Thoracic aorta (tissue), 2 donors: Measurements from ENCODE around the gene FAM107B. TPM values are rescaled to one million over a fixed set of nuclear protein-coding genes. Genes with fewer than 3 reads are reported as not detected.

ENCODE experiments used
- ATAC-seq: fragments of 150-250 bp; one replicate; pipeline ENCODE4 v1.8.0; 2017; ENCODE audit warnings: low read depth; ENCODE audit not compliant: insufficient number of reproducible peaks, low FRiP score
- DNase-seq: peaks from one replicate; pipeline ENCODE4 v3.0.0-alpha.2; 2020; ENCODE audit warnings: low spot score
- H3K27ac ChIP-seq, 2 donors: fragments of 200-600 bp; sonication (generic); 1 replicate in 1 of 2; 2 replicates in 1 of 2; pipeline ENCODE4 v1.5.1; 2016; ENCODE audit warnings: mild to moderate bottlenecking in 2 of 2, moderate library complexity in 2 of 2
- H3K27me3 ChIP-seq: fragments of 200-600 bp; sonication (generic); replicated peaks from 2 replicates; pipeline ENCODE4 v1.6.0; 2016; ENCODE audit warnings: mild to moderate bottlenecking; ENCODE audit not compliant: insufficient read depth
- H3K36me3 ChIP-seq: fragments of 200-600 bp; sonication (generic); one replicate; pipeline ENCODE4 v1.5.1; 2016
- H3K4me1 ChIP-seq, 2 donors: fragments of 200-600 bp; sonication (generic); 1 replicate in 1 of 2; 2 replicates in 1 of 2; pipeline versions ENCODE4 v1.5.1 to v1.6.0; 2016; ENCODE audit warnings: low read depth in 2 of 2, mild to moderate bottlenecking in 1 of 2; ENCODE audit not compliant: control insufficient read depth in 1 of 2
- H3K4me3 ChIP-seq: fragments of 200-600 bp; sonication (generic); 2 replicates; pipeline ENCODE4 v1.5.1; 2016; ENCODE audit warnings: mild to moderate bottlenecking
- H3K9me3 ChIP-seq: fragments of 200-600 bp; sonication (generic); 2 replicates; pipeline ENCODE4 v1.5.1; 2016
- CTCF ChIP-seq: fragments of 200-600 bp; sonication (generic); IDR thresholded peaks from one replicate; pipeline ENCODE4 v1.5.1; 2019; ENCODE audit warnings: antibody characterized with exemption
- total RNA-seq, 2 donors: library from RNA; depleted of rRNA; stranded (reverse); fragments of >200 nt; gene quantifications; one replicate each; pipeline versions ENCODE4 v1.1.0 to v1.2.3, GENCODE V29; 2016

FAM107B gene
- total RNA-seq, 2 donors from 2014 or later, result 33.6 to 50.6 TPM

- DNase-seq (no peak), ATAC-seq (no peak)
- Histone ChIP-seq H3K9me3 (no peaks in the 10 kb centered on the region), H3K4me1 (peaks cover 4 to 8% of the 10 kb centered on the region in 2 donors), H3K27ac (no peak overlapping the region), H3K27me3 (no peaks in the 10 kb centered on the region), H3K36me3 (no peaks in the 10 kb centered on the region), H3K4me3 (no peak overlapping the region)
- no peak for TF ChIP-seq CTCF
These were observed 208.2 kb downstream of the FAM107B start for GRCh38 chr10:14566498-14566897.

GRCh38 chr10:14565199-14565598, 209.5 kb downstream of the FAM107B start:
- ATAC-seq, result no peak
- no peak for DNase-seq
- no peak for TF ChIP-seq CTCF

GRCh38 chr10:14564268-14564744, 210.4 kb downstream of the FAM107B start:
- Histone ChIP-seq H3K36me3 (no peaks in the 10 kb centered on the region), H3K27ac (no peak overlapping the region), H3K9me3 (no peaks in the 10 kb centered on the region), H3K4me1 (no peaks in the 10 kb centered on the region), H3K27me3 (no peaks in the 10 kb centered on the region), H3K4me3 (no peak overlapping the region)
- DNase-seq (no peak), ATAC-seq (no peak)
- no peak for TF ChIP-seq CTCF

More at GRCh38 chr10:14565199-14565598, 209.5 kb downstream of the FAM107B start:
- H3K36me3 ChIP-seq, result no peaks in the 10 kb centered on the region
- H3K9me3 ChIP-seq, result no peaks in the 10 kb centered on the region
- no peaks in the 10 kb centered on the region for H3K27me3 ChIP-seq
- no peak overlapping the region for H3K27ac ChIP-seq
- H3K4me1 ChIP-seq, result no peaks in the 10 kb centered on the region
- H3K4me3 ChIP-seq, result no peak overlapping the region

- no peak for ATAC-seq
- Histone ChIP-seq H3K4me3 (no peak overlapping the region), H3K36me3 (no peaks in the 10 kb centered on the region), H3K4me1 (no peaks in the 10 kb centered on the region), H3K27ac (no peak overlapping the region), H3K9me3 (no peaks in the 10 kb centered on the region), H3K27me3 (no peaks in the 10 kb centered on the region)
- no peak for DNase-seq
- no peak for TF ChIP-seq CTCF
These were observed 211.2 kb downstream of the FAM107B start for GRCh38 chr10:14563359-14563940.

GRCh38 chr10:14563076-14563336, 211.7 kb downstream of the FAM107B start:
- Histone ChIP-seq H3K4me3 (no peak overlapping the region), H3K9me3 (no peaks in the 10 kb centered on the region), H3K27me3 (no peaks in the 10 kb centered on the region), H3K36me3 (no peaks in the 10 kb centered on the region), H3K4me1 (no peaks in the 10 kb centered on the region), H3K27ac (no peak overlapping the region)
- ATAC-seq (no peak), DNase-seq (no peak)
- no peak for TF ChIP-seq CTCF
